Epithelial cell of esophagus (primary cell): ENCODE data around the gene GRP.

Experiments
- DNase-seq: peaks from one replicate; pipeline ENCODE4 v3.0.0; 2010; ENCODE audit warnings: low read depth
- H3K4me3 ChIP-seq: 2 replicates; pipeline ENCODE4 v1.5.1; 2011; ENCODE audit warnings: mild to moderate bottlenecking, low read length, control low read depth
- CTCF ChIP-seq: IDR thresholded peaks from 2 replicates; pipeline ENCODE4 v1.5.1; 2011; ENCODE audit warnings: low read depth, mild to moderate bottlenecking, low read length, control low read depth, inconsistent platforms; ENCODE audit not compliant: insufficient read depth; ENCODE audit errors: missing control alignments

GRP gene

GRCh38 chr18:59222341-59222740 lies 2.4 kb downstream of the GRP start:
- TF ChIP-seq CTCF = no peak

GRCh38 chr18:59228351-59228750 lies 8.4 kb downstream of the GRP start:
- no peak for TF ChIP-seq CTCF
- H3K4me3 ChIP-seq = no peak overlapping the region
- DNase-seq = no peak

More at GRCh38 chr18:59222341-59222740, 2.4 kb downstream of the GRP start:
- H3K4me3 ChIP-seq = no peak overlapping the region
- DNase-seq = no peak

- no peak overlapping the region for H3K4me3 ChIP-seq
- no peak for DNase-seq
- no peak for TF ChIP-seq CTCF
Observed at GRCh38 chr18:59229191-59229590, 9.2 kb downstream of the GRP start.

- no peak for DNase-seq
- H3K4me3 ChIP-seq = no peak overlapping the region
- TF ChIP-seq CTCF = no peak
Observed at GRCh38 chr18:59229701-59230443, 9.9 kb downstream of the GRP start.

- DNase-seq = no peak
Observed at GRCh38 chr18:59231114-59231513, 11.2 kb downstream of the GRP start.

GRCh38 chr18:59231877-59232276 lies 11.9 kb downstream of the GRP start:
- no peak for TF ChIP-seq CTCF
- DNase-seq = no peak
- no peak overlapping the region for H3K4me3 ChIP-seq

More at GRCh38 chr18:59231114-59231513, 11.2 kb downstream of the GRP start:
- no peak for TF ChIP-seq CTCF
- H3K4me3 ChIP-seq = no peak overlapping the region
